DOHH2 (cell line): ENCODE data around the gene ZMYM2.
"Not testable (repeated sequence)": the region's sequence is repeated elsewhere in the genome, so short reads cannot be mapped to it uniquely, and the experiment has no call there.

Experiments used
- H3F3A ChIP-seq: fragments of 200-600 bp; sonication (generic), shearing (Covaris generic); 2 replicates; pipeline ENCODE4 v1.6.0; 2016; ENCODE audit warnings: antibody characterized with exemption, mild to moderate bottlenecking; ENCODE audit not compliant: control insufficient read depth, insufficient read depth
- H3K27ac ChIP-seq: fragments of 200-600 bp; sonication (generic); 2 replicates; pipeline ENCODE4 v1.5.1; 2014; ENCODE audit warnings: low read depth, mild to moderate bottlenecking, low read length, moderate library complexity
- H3K27me3 ChIP-seq: fragments of 200-600 bp; sonication (generic); 2 replicates; pipeline ENCODE4 v1.6.1; 2014; ENCODE audit warnings: mild to moderate bottlenecking, low read length, mixed read lengths; ENCODE audit not compliant: control insufficient read depth
- H3K36me3 ChIP-seq: fragments of 200-600 bp; sonication (generic); 2 replicates; pipeline ENCODE4 v1.6.1; 2014; ENCODE audit warnings: mild to moderate bottlenecking, low read length, moderate library complexity, mixed read lengths; ENCODE audit not compliant: control insufficient read depth
- H3K4me1 ChIP-seq: fragments of 200-600 bp; sonication (generic); 2 replicates; pipeline ENCODE4 v1.6.1; 2014; ENCODE audit warnings: mild to moderate bottlenecking, low read length, mixed read lengths; ENCODE audit not compliant: control insufficient read depth
- H3K4me2 ChIP-seq: fragments of 200-600 bp; sonication (generic); 2 replicates; pipeline ENCODE4 v1.6.0; 2014; ENCODE audit warnings: mild to moderate bottlenecking, low read length, moderate library complexity
- H3K4me3 ChIP-seq: fragments of 200-600 bp; sonication (generic); 2 replicates; pipeline ENCODE4 v1.5.1; 2014; ENCODE audit warnings: mild to moderate bottlenecking, low read length, mixed read lengths
- H3K79me2 ChIP-seq: fragments of 200-600 bp; sonication (generic); 2 replicates; pipeline ENCODE4 v1.6.1; 2014; ENCODE audit warnings: mild to moderate bottlenecking, low read length, mixed read lengths; ENCODE audit not compliant: control insufficient read depth
- H3K9me2 ChIP-seq: fragments of 200-600 bp; sonication (generic); replicated peaks from 2 replicates; pipeline ENCODE4 v1.6.1; 2014; ENCODE audit warnings: mild to moderate bottlenecking, low read length, mixed read lengths; ENCODE audit not compliant: control insufficient read depth
- H3K9me3 ChIP-seq: fragments of 200-600 bp; sonication (generic); 2 replicates; pipeline ENCODE4 v1.6.1; 2014; ENCODE audit warnings: antibody characterized with exemption, low read length, mixed read lengths; ENCODE audit not compliant: control insufficient read depth, insufficient read depth
- H4K20me1 ChIP-seq: fragments of 200-600 bp; sonication (generic); 2 replicates; pipeline ENCODE4 v1.6.0; 2014; ENCODE audit warnings: low read depth, mild to moderate bottlenecking, antibody characterized with exemption, low read length, moderate library complexity; ENCODE audit not compliant: control insufficient read depth, insufficient read depth
- CTCF ChIP-seq: fragments of 200-600 bp; sonication (generic); IDR thresholded peaks from one replicate; pipeline ENCODE4 v1.5.1; 2014; ENCODE audit warnings: antibody characterized with exemption, mild to moderate bottlenecking, low read depth, low read length; ENCODE audit not compliant: poor library complexity, severe bottlenecking
- EZH2phosphoT487 ChIP-seq: fragments of 200-600 bp; sonication (generic); IDR thresholded peaks from 2 replicates; pipeline ENCODE4 v1.6.1; 2017; ENCODE audit warnings: borderline replicate concordance, mild to moderate bottlenecking, antibody characterized with exemption, low read length, moderate library complexity, mixed read lengths

The ZMYM2 gene

GRCh38 chr13:19961924-19962323 lies 3.4 kb downstream of the ZMYM2 start:
- H3K4me2 ChIP-seq = peak overlapping the region; percentile 81; the same call in 1 of the 2 replicates
- peaks cover 33% of the 10 kb centered on the region for H3K4me1 ChIP-seq
- H3K27me3 ChIP-seq = no peaks in the 10 kb centered on the region
- H3K4me3 ChIP-seq = 0 out of 2 replicates have a peak overlapping the region, but pooled peaks have one; percentile 14
- H3K9me3 ChIP-seq = no peaks in the 10 kb centered on the region
- TF ChIP-seq CTCF (no peak), EZH2phosphoT487 (no peak)
- H3K27ac ChIP-seq = no peak overlapping the region
- peaks cover 2% of the 10 kb centered on the region; the same call in 1 of the 2 replicates for H3F3A ChIP-seq
- H3K36me3 ChIP-seq = peaks cover 50% of the 10 kb centered on the region
- H3K79me2 ChIP-seq = peaks cover 64% of the 10 kb centered on the region
- H4K20me1 ChIP-seq = peaks cover 9% of the 10 kb centered on the region; the same call in 1 of the 2 replicates
- no peaks in the 10 kb centered on the region for H3K9me2 ChIP-seq

GRCh38 chr13:19962894-19963293 lies 4.4 kb downstream of the ZMYM2 start:
- TF ChIP-seq CTCF (no peak), EZH2phosphoT487 (no peak)
- H3K27me3 ChIP-seq = no peaks in the 10 kb centered on the region
- no peak overlapping the region for H3K4me2 ChIP-seq
- no peaks in the 10 kb centered on the region for H3F3A ChIP-seq
- peaks cover 26% of the 10 kb centered on the region for H3K4me1 ChIP-seq
- H3K27ac ChIP-seq = no peak overlapping the region
- peaks cover 58% of the 10 kb centered on the region for H3K36me3 ChIP-seq
- peaks cover 72% of the 10 kb centered on the region for H3K79me2 ChIP-seq
- H4K20me1 ChIP-seq = peaks cover 9% of the 10 kb centered on the region; the same call in 1 of the 2 replicates
- no peaks in the 10 kb centered on the region for H3K9me2 ChIP-seq
- no peak overlapping the region for H3K4me3 ChIP-seq
- no peaks in the 10 kb centered on the region for H3K9me3 ChIP-seq

GRCh38 chr13:19967621-19968020 lies 9.1 kb downstream of the ZMYM2 start:
- TF ChIP-seq CTCF (peak; percentile 31), EZH2phosphoT487 (no peak)
- H3K4me3 ChIP-seq = no peak overlapping the region

GRCh38 chr13:19974498-19975009 lies 16.0 kb downstream of the ZMYM2 start:
- Histone ChIP-seq H3K79me2 (peaks cover 76% of the 10 kb centered on the region), H3K36me3 (peaks cover 56% of the 10 kb centered on the region)
- not testable (repeated sequence) for H3K9me2 ChIP-seq, H3K27ac ChIP-seq, H3F3A ChIP-seq, H3K4me3 ChIP-seq, H3K27me3 ChIP-seq, H3K9me3 ChIP-seq, H3K4me1 ChIP-seq, H3K4me2 ChIP-seq, H4K20me1 ChIP-seq

More at GRCh38 chr13:19967621-19968020, 9.1 kb downstream of the ZMYM2 start:
- Histone ChIP-seq H3K36me3 (peaks cover 70% of the 10 kb centered on the region), H3K9me3 (no peaks in the 10 kb centered on the region), H4K20me1 (no peaks in the 10 kb centered on the region), H3K9me2 (no peaks in the 10 kb centered on the region), H3K27me3 (no peaks in the 10 kb centered on the region), H3K79me2 (peaks cover 84% of the 10 kb centered on the region), H3K4me1 (no peaks in the 10 kb centered on the region), H3F3A (no peaks in the 10 kb centered on the region), H3K4me2 (no peak overlapping the region), H3K27ac (no peak overlapping the region)
